Measurements from ENCODE around the gene TUBB2B. TPM values are rescaled to one million over a fixed set of nuclear protein-coding genes. Genes with fewer than 3 reads are reported as not detected.

Gene TUBB2B
- polyA plus RNA-seq, 2 of the 4 experiments (the other 2 are of a cell fraction): 10.8 to 18.0 TPM

DNA sequence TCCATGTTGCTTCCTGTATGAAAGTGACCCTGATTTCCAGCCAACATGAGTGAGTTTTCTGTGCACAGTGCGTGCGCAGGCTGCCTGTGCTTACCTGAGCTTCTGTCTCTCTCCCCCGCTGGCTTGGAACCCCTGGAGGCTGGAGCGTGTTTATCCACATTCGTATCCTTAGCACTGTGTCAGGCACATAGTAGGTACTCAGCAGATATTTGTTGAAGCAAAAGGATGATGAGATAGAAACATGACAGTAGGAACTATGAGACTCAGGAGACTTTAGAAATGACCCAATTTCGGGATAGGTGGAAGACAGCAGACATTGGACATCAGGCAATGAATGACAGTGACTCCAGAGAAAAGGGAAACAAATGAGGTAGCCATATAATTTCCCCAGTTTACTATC lies 15.2 kb downstream of the TUBB2B start:
- Histone ChIP-seq H3K4me2 (no peak overlapping the region), H3K9me3 (no peaks in the 10 kb centered on the region), H3K4me1 (peaks cover 16% of the 10 kb centered on the region), H3K27ac (no peak overlapping the region), H3K4me3 (no peak overlapping the region)
- no peak for ATAC-seq
- 93% methylated on average over 6 of the region's 6 CpGs for WGBS (ENCODE audit: missing lambda C conversion rate)
- no peak for FAIRE-seq
- CTCF ChIA-PET: interaction anchor here (0.7 to 1.3 kb wide), 6 partner anchors 19 to 806 kb away, joined by 3 to 4 read pairs (median 3); partner anchors contain the start of gene TUBB2A
- no peak for TF ChIP-seq REST (IDR thresholded peaks at IDR 0.05)
- no peak for TF ChIP-seq RARB (CRISPR knock-in tag; IDR thresholded peaks at IDR 0.05)
- TF ChIP-seq HMGXB4 (CRISPR knock-in tag; IDR thresholded peaks at IDR 0.05; ENCODE audit: borderline replicate concordance): no peak
- no peak for TF ChIP-seq MAZ (IDR thresholded peaks at IDR 0.05; ENCODE audit: borderline replicate concordance, low read depth, low read length)
- TF ChIP-seq JUN (IDR thresholded peaks at IDR 0.05): no peak
- TF ChIP-seq CBX8 (IDR thresholded peaks at IDR 0.05): no peak
- no peak for TF ChIP-seq SMC3 (IDR thresholded peaks at IDR 0.05)
- no peak for TF ChIP-seq BHLHE40 (IDR thresholded peaks at IDR 0.05; ENCODE audit: low read depth, low read length)
- TF ChIP-seq, protein P1, sequence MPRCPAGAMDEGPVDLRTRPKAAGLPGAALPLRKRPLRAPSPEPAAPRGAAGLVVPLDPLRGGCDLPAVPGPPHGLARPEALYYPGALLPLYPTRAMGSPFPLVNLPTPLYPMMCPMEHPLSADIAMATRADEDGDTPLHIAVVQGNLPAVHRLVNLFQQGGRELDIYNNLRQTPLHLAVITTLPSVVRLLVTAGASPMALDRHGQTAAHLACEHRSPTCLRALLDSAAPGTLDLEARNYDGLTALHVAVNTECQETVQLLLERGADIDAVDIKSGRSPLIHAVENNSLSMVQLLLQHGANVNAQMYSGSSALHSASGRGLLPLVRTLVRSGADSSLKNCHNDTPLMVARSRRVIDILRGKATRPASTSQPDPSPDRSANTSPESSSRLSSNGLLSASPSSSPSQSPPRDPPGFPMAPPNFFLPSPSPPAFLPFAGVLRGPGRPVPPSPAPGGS (IDR thresholded peaks at IDR 0.05): no peak
- TF ChIP-seq GATA3 (IDR thresholded peaks at IDR 0.05; ENCODE audit: borderline replicate concordance): no peak
- TF ChIP-seq HOXA7 (CRISPR knock-in tag; IDR thresholded peaks at IDR 0.05): no peak
- no peak for TF ChIP-seq HDAC2 (IDR thresholded peaks at IDR 0.05)
- no peak for TF ChIP-seq CHD2 (IDR thresholded peaks at IDR 0.05; ENCODE audit: low read length, partially characterized antibody)
- TF ChIP-seq CBX2 (IDR thresholded peaks at IDR 0.05; ENCODE audit: borderline replicate concordance, low read depth): no peak
- no peak for TF ChIP-seq JUNB (IDR thresholded peaks at IDR 0.05)
- no peak for DNase-seq (ENCODE audit: low read depth in 1 of 2, low spot score in 1 of 2)
- POLR2A ChIA-PET: interaction anchor here (1.0 kb wide), 1 partner anchor 19 kb away, joined by 3 read pairs; no protein-coding TSS in a partner anchor

DNA sequence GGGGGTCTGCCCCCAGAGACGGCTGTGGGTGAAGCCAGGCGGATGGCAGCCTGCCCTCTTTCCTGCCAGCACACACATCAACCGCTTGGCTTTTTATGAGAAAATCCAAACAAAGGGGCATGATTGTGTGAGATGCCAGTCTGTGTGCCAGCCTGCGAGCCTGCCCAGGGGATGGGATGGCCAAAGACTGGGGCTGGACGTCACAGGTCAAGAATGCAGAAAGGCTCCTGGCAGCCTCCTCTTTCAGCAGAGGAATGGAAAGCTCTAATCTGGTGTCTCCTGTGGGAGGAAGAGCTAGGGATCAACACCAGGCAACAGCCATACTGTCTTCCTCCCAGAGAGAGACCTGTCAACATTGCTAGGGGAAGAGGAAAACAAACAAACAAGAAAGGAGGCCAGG lies 15.8 kb downstream of the TUBB2B start:
- CTCF ChIA-PET: interaction anchor here (0.5 to 1.1 kb wide), 6 partner anchors 18 to 806 kb away, joined by 3 to 4 read pairs (median 3); partner anchors contain the start of gene TUBB2A
- FAIRE-seq (no peak), ATAC-seq (no peak), DNase-seq (ENCODE audit: low read depth in 1 of 2, low spot score in 1 of 2) (no peak)
- H3K4me1 ChIP-seq: peaks cover 16% of the 10 kb centered on the region
- 76% methylated on average over 4 of the region's 5 CpGs for WGBS (ENCODE audit: missing lambda C conversion rate)
- POLR2A ChIA-PET: interaction anchor here (1.0 kb wide), 1 partner anchor 20 kb away, joined by 3 read pairs; no protein-coding TSS in a partner anchor
- no peak overlapping the region for H3K4me3 ChIP-seq
- no peak overlapping the region; a peak in 1 of 6 replicates for H3K27ac ChIP-seq
- no peak overlapping the region for H3K4me2 ChIP-seq
- H3K9me3 ChIP-seq: no peaks in the 10 kb centered on the region
- TF ChIP-seq TP53 (CRISPR knock-in tag; IDR thresholded peaks at IDR 0.05): no peak
- TF ChIP-seq CBX2 (IDR thresholded peaks at IDR 0.05; ENCODE audit: borderline replicate concordance, low read depth): no peak
- TF ChIP-seq, protein P2, sequence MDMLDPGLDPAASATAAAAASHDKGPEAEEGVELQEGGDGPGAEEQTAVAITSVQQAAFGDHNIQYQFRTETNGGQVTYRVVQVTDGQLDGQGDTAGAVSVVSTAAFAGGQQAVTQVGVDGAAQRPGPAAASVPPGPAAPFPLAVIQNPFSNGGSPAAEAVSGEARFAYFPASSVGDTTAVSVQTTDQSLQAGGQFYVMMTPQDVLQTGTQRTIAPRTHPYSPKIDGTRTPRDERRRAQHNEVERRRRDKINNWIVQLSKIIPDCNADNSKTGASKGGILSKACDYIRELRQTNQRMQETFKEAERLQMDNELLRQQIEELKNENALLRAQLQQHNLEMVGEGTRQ (IDR thresholded peaks at IDR 0.05): no peak
- TF ChIP-seq KDM5A (IDR thresholded peaks at IDR 0.05): no peak
- TF ChIP-seq CTCF (IDR thresholded peaks at IDR 0.05): no peak

Data from A549 (cell line).